Measurements from ENCODE around the gene SYNCRIP.
"Not testable (repeated sequence)": the region's sequence is repeated elsewhere in the genome, so short reads cannot be mapped to it uniquely, and the experiment has no call there.

SYNCRIP gene

DNA sequence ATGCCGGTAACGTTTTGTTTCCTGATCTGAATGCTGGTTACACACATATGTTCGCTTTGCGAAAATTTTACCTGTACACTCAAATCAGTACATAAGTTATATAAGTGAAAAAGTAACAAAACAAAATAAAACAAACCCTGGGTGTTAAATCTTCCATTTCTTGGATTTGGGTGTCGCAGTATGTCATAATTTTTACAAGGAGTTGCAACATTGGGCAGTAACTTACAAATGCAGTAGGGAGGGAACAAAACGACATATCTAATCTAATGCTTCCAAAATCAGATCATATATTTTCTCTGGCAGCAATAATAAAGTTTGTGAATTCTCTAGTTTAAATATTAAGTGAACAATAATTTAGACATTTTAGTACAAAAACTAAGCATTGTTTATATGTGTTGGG is 74.3 kb downstream of the SYNCRIP start:
- Histone ChIP-seq H2AFZ (ENCODE audit: low read length) (no peak overlapping the region), H3K36me3 (ENCODE audit: insufficient read depth, low read length) (peaks cover 68% of the 10 kb centered on the region), H3K27me3 (ENCODE audit: insufficient read depth, low read length, poor library complexity, severe bottlenecking) (no peaks in the 10 kb centered on the region), H3F3A (ENCODE audit: low read depth) (no peaks in the 10 kb centered on the region), H3K4me1 (ENCODE audit: insufficient read depth, low read length, poor library complexity, severe bottlenecking) (no peaks in the 10 kb centered on the region), H3K4me2 (ENCODE audit: low read depth, low read length, poor library complexity, severe bottlenecking) (no peak overlapping the region), H4K20me1 (ENCODE audit: insufficient read depth, low read length, poor library complexity, severe bottlenecking) (peaks cover 14% of the 10 kb centered on the region), H3K9ac (ENCODE audit: low read depth, low read length, poor library complexity, severe bottlenecking) (no peak overlapping the region), H3K4me3 (ENCODE audit: low read length, poor library complexity, severe bottlenecking) (no peak overlapping the region), H3K9me2 (replicated peaks; ENCODE audit: low read depth, low read length) (no peaks in the 10 kb centered on the region), H3K9me3 (ENCODE audit: insufficient read depth, low read depth, low read length) (no peaks in the 10 kb centered on the region; the same call in 1 of the 2 replicates), H3K79me2 (ENCODE audit: insufficient read depth, low read length) (peaks cover 22% of the 10 kb centered on the region)
- TF ChIP-seq, protein P1, sequence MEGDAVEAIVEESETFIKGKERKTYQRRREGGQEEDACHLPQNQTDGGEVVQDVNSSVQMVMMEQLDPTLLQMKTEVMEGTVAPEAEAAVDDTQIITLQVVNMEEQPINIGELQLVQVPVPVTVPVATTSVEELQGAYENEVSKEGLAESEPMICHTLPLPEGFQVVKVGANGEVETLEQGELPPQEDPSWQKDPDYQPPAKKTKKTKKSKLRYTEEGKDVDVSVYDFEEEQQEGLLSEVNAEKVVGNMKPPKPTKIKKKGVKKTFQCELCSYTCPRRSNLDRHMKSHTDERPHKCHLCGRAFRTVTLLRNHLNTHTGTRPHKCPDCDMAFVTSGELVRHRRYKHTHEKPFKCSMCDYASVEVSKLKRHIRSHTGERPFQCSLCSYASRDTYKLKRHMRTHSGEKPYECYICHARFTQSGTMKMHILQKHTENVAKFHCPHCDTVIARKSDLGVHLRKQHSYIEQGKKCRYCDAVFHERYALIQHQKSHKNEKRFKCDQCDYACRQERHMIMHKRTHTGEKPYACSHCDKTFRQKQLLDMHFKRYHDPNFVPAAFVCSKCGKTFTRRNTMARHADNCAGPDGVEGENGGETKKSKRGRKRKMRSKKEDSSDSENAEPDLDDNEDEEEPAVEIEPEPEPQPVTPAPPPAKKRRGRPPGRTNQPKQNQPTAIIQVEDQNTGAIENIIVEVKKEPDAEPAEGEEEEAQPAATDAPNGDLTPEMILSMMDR (conservative IDR thresholded peaks at IDR 0.05; ENCODE audit: low read length): no peak
- no peak for TF ChIP-seq EZH2phosphoT487 (IDR thresholded peaks at IDR 0.05; ENCODE audit: borderline replicate concordance)

DNA sequence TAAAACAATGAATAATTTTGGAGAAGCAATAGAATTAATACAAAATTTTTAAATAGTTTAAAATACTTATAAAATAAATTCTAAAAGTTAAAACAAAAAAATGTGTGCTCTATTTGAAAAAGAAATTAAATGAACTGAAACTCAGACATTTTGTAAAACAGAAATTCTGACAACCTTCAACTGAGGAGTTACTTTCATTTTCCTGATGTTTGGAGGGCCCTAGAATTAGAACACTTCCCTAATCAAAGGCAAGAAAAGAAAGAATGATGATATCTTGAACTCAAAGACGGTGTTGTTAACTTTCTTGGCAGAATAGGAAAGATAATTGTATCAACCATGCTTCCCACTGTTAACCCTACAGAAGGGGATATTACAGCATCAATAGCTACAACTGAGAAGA is 77.0 kb downstream of the SYNCRIP start:
- H3F3A ChIP-seq (ENCODE audit: low read depth): no peaks in the 10 kb centered on the region
- peaks cover under 1% of the 10 kb centered on the region; the same call in 1 of the 2 replicates for H3K79me2 ChIP-seq (ENCODE audit: insufficient read depth, low read length)
- H3K4me2 ChIP-seq (ENCODE audit: low read depth, low read length, poor library complexity, severe bottlenecking): no peak overlapping the region

DNA sequence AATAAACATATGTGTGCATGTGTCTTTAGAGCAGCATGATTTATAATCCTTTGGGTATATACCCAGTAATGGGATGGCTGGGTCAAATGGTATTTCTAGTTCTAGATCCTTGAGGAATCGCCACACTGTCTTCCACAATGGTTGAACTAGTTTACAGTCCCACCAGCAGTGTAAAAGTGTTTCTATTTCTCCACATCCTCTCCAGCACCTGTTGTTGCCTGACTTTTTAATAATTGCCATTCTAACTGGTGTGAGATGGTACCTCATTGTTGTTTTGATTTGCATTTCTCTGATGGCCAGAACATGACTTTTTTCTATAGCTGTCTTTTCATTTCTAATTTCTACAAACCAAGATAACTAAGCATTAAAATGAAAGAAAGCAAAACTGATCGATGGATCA is 78.5 kb downstream of the SYNCRIP start:
- not testable (repeated sequence) for H4K20me1 ChIP-seq (ENCODE audit: insufficient read depth, low read length, poor library complexity, severe bottlenecking); H3K9me2 ChIP-seq (replicated peaks; ENCODE audit: low read depth, low read length); H3K4me3 ChIP-seq (ENCODE audit: low read length, poor library complexity, severe bottlenecking)

More for the DNA sequence above, 77.0 kb downstream of the SYNCRIP start:
- Histone ChIP-seq H3K27me3 (ENCODE audit: insufficient read depth, low read length, poor library complexity, severe bottlenecking) (no peaks in the 10 kb centered on the region), H3K9me2 (replicated peaks; ENCODE audit: low read depth, low read length) (no peaks in the 10 kb centered on the region), H4K20me1 (ENCODE audit: insufficient read depth, low read length, poor library complexity, severe bottlenecking) (peaks cover 14% of the 10 kb centered on the region), H3K9me3 (ENCODE audit: insufficient read depth, low read depth, low read length) (no peaks in the 10 kb centered on the region; the same call in 1 of the 2 replicates), H3K36me3 (ENCODE audit: insufficient read depth, low read length) (peaks cover 77% of the 10 kb centered on the region), H3K4me1 (ENCODE audit: insufficient read depth, low read length, poor library complexity, severe bottlenecking) (no peaks in the 10 kb centered on the region), H2AFZ (ENCODE audit: low read length) (no peak overlapping the region), H3K4me3 (ENCODE audit: low read length, poor library complexity, severe bottlenecking) (no peak overlapping the region), H3K9ac (ENCODE audit: low read depth, low read length, poor library complexity, severe bottlenecking) (no peak overlapping the region)
- TF ChIP-seq, protein P1 (conservative IDR thresholded peaks at IDR 0.05; ENCODE audit: low read length): no peak
- TF ChIP-seq EZH2phosphoT487 (IDR thresholded peaks at IDR 0.05; ENCODE audit: borderline replicate concordance): no peak

More for the DNA sequence above, 78.5 kb downstream of the SYNCRIP start:
- not testable (repeated sequence) for H3K79me2 ChIP-seq (ENCODE audit: insufficient read depth, low read length); H2AFZ ChIP-seq (ENCODE audit: low read length); H3K9me3 ChIP-seq (ENCODE audit: insufficient read depth, low read depth, low read length); H3F3A ChIP-seq (ENCODE audit: low read depth); H3K4me2 ChIP-seq (ENCODE audit: low read depth, low read length, poor library complexity, severe bottlenecking); H3K4me1 ChIP-seq (ENCODE audit: insufficient read depth, low read length, poor library complexity, severe bottlenecking); H3K27me3 ChIP-seq (ENCODE audit: insufficient read depth, low read length, poor library complexity, severe bottlenecking); H3K9ac ChIP-seq (ENCODE audit: low read depth, low read length, poor library complexity, severe bottlenecking)
- H3K36me3 ChIP-seq (ENCODE audit: insufficient read depth, low read length): peaks cover 80% of the 10 kb centered on the region
